Esophagus muscularis mucosa (tissue), 3 donors: Measurements from ENCODE around the gene LRRN2.

ENCODE experiments used
- POLR2A ChIP-seq: fragments of 450-650 bp; IDR thresholded peaks from one replicate; pipeline ENCODE4 v1.6.1; 2017; ENCODE audit warnings: antibody characterized with exemption, moderate library complexity, mild to moderate bottlenecking, low read depth
- TF ChIP-seq, protein P1 (sequence below), 3 experiments: fragments of 200-600 bp in 2 of 3; fragments of 450-650 bp in 1 of 3; sonication (generic) in 2 of 3; IDR thresholded peaks; one replicate each; pipeline ENCODE4 v1.5.1; 2017 to 2019; ENCODE audit warnings: antibody characterized with exemption in 3 of 3, mild to moderate bottlenecking in 2 of 3, moderate library complexity in 1 of 3

- TF ChIP-seq, protein P1, sequence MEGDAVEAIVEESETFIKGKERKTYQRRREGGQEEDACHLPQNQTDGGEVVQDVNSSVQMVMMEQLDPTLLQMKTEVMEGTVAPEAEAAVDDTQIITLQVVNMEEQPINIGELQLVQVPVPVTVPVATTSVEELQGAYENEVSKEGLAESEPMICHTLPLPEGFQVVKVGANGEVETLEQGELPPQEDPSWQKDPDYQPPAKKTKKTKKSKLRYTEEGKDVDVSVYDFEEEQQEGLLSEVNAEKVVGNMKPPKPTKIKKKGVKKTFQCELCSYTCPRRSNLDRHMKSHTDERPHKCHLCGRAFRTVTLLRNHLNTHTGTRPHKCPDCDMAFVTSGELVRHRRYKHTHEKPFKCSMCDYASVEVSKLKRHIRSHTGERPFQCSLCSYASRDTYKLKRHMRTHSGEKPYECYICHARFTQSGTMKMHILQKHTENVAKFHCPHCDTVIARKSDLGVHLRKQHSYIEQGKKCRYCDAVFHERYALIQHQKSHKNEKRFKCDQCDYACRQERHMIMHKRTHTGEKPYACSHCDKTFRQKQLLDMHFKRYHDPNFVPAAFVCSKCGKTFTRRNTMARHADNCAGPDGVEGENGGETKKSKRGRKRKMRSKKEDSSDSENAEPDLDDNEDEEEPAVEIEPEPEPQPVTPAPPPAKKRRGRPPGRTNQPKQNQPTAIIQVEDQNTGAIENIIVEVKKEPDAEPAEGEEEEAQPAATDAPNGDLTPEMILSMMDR (IDR thresholded peaks at IDR 0.05) = no peak
- TF ChIP-seq POLR2A = no peak
Measured at GRCh38 chr1:204640578-204640977, 45.0 kb downstream of the LRRN2 start.
